NCI-H345 treated with DMSO at 0.1 percent for 48 hours (cell line): ENCODE data around the gene B3GNT7.
"Not testable (repeated sequence)": the region's sequence is repeated elsewhere in the genome, so short reads cannot be mapped to it uniquely, and the experiment has no call there.

Experiments
- DNase-seq: peaks from one replicate; lab custom pipeline; 2025; ENCODE audit not compliant: unreplicated experiment; lab: John Stamatoyannopoulos, UW

Gene B3GNT7, protein sequence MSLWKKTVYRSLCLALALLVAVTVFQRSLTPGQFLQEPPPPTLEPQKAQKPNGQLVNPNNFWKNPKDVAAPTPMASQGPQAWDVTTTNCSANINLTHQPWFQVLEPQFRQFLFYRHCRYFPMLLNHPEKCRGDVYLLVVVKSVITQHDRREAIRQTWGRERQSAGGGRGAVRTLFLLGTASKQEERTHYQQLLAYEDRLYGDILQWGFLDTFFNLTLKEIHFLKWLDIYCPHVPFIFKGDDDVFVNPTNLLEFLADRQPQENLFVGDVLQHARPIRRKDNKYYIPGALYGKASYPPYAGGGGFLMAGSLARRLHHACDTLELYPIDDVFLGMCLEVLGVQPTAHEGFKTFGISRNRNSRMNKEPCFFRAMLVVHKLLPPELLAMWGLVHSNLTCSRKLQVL

DNA sequence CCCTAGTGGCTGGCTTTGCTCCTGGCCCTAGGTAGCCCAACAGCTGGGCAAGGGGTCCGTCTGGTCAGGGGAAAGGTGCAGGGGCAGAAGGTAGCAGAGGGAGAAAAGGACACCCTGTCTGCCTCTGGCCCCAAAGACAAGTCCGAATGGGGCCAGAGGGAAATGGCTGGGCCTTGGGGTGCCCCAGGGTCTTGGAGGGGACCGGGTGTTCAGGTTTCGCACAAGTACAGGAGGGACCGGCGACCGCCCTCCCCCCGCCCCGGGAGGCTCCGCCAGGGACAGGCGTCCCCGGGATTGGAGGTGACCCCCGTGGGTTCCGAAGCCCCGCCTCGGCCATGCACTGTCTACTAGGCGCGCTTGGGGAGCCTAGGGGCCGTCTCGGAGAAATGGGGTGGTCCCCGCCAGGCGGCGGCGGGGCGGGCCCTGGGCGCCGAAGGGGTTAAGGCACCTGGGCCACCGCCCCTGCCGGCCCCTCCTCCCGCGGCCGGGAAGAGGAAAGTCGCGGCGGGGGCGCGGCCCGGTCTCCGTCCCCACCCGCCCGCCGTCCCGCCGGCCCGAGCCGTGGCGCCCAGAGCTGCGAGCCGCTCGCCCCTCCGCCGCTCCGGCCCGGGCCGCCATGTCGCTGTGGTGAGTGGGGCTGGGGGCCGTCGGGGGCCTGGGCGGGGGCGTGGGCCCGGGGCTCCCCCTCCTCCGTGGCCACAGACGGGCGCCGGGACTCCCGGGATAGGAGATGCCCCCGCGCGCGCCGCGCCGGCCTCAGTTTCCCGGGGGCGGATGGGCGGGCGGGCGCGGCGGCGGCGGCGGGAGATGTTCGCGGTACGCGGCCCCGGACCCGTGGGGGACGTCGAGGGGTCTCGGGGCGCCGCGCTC lies at the start of gene B3GNT7:
B3GNT7 (plus strand) TSS at position 523 of the 870 bp plus-strand sequence; CDS start at position 617, 94 bp downstream.
- no peak for DNase-seq

DNA sequence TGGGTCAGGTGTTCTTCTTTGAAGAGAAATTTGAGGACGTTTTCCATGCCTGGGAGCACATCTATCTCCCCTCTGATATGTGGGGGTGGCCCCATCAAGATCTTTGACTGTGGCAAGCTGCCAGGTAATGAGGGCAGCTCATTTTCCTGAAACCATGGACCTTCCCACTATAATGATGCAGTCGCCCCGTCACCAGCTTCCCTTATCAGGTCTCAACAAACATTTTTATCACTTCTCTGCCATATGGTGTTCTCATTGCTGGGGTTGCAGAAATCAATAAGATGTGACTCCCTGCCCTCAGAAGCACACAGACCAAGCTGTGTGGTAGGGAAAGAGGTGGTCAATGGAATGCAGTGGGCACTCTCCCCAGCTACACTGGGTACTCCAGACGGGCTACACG lies 48.4 kb upstream of the B3GNT7 start:
- DNase-seq: no peak

DNA sequence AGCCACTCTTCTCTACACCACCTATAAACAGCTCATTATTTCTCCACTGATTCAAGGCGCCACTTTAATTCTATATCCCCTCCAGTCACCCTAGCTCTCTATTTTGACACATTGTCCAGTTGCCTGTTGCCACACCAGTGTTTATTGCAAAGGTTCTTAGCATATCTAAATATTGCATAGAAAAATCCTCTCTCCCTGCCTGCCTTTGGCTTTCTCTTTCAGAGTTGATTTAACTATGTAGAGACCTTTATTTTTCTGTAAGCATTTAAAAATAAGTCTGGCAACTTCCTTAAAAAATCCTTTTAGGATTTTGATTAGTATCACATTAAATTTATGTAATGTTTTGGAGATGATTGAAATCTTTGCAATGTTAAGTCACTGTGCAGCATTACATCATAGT lies 47.9 kb upstream of the B3GNT7 start:
- DNase-seq: no peak

DNA sequence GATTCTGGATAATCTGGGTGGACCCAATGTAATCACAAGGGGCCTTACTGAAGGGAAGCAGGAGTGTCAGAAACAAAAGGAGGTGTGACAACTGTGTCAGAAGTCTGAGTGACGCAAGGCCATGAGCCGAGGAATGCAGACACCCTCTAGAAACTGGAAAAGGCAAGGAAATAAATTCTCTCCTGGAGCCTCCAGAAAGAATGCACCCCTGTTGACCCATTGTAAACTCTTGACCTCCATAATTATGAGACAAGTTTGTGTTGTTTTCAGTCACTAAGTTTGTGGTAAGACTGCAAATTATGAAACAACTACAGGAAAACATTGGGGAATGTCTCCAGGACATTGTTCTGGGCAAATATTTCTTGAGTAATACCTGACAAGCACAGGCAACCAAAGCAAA lies 47.3 kb upstream of the B3GNT7 start:
- DNase-seq: no peak

DNA sequence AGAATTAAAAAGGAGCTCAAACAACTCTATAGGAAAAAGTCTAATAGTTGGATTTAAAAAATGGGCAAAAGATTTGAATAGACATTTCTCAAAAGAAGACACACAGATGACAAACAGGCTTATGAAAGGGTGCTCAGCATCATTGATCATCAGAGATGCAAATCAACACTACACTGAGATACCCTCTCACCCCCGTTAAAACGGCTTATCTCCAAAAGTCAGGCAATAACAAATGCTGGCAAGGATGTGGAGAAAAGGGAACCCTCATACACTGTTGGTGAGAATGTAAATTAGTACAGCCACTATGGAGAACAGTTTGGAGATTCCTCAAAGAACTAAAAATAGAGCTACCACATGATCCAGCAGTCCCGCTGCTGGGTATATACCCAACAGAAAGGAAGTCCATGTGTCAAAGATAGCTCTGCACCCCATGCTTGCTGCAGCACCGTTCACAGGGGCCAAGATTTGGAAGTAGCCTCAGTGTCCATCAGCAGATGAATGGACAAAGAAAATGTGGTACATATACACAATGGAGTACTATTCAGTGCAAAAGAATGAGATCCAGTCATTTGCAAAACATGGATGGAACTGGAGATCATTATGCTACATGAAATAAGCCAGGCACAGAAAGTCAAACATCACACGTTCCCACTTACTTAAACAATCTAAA lies 46.7 kb upstream of the B3GNT7 start:
- no peak for DNase-seq

DNA sequence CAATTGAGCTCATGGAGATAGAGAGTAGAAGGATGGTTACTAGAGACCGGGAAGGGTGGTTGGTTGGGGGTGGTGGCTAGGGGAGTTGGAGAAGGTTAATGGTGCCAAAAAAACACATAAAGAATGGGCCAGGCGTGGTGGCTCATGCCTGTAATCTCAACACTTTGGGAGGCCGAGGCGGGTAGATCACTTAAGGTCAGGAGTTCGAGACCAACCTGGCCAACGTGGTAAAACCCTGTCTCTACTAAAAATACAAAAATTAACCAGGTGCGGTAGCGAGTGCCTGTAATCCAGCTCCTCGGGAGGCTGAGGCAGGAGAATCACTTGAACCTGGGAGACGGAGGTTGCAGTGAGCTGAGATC lies 46.2 kb upstream of the B3GNT7 start:
- not testable (repeated sequence) for DNase-seq

DNA sequence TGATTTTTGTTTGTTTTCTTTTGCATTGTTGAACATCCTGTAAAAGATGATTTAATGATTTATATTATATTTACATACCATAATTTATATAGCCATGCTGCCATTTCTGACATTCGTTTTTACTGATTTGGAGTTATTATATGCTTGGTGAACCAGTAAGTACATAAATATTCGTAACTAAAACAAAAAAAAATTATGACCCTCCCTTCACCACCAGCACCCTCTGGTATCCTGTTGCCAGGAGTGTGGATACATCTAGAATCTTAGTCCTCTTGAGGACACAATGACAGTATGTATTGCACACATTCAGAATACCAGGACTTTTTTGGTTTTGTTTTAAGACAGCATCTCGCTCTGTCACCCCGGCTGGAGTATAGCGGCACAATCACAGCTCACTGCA lies 43.9 kb upstream of the B3GNT7 start:
- DNase-seq: no peak

DNA sequence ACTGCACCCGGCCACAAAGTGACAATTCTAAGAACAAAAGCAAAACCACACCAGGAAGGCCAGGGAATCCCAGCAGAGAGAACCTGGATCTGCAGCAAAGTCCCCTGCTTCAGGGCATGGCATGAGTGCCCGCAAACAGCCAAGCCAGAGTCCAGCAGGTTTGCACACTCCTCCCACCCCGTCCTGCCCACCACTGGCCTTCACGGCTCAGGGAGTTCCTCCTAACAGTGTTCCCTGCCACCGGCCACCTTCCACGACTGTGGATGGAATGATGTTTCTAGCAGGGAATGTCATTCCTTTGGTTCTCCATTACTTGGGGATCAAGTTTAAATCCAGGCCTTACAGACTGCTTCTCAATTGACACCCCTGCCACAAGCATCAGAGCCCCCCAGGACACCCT lies 42.0 kb upstream of the B3GNT7 start:
- DNase-seq: no peak

DNA sequence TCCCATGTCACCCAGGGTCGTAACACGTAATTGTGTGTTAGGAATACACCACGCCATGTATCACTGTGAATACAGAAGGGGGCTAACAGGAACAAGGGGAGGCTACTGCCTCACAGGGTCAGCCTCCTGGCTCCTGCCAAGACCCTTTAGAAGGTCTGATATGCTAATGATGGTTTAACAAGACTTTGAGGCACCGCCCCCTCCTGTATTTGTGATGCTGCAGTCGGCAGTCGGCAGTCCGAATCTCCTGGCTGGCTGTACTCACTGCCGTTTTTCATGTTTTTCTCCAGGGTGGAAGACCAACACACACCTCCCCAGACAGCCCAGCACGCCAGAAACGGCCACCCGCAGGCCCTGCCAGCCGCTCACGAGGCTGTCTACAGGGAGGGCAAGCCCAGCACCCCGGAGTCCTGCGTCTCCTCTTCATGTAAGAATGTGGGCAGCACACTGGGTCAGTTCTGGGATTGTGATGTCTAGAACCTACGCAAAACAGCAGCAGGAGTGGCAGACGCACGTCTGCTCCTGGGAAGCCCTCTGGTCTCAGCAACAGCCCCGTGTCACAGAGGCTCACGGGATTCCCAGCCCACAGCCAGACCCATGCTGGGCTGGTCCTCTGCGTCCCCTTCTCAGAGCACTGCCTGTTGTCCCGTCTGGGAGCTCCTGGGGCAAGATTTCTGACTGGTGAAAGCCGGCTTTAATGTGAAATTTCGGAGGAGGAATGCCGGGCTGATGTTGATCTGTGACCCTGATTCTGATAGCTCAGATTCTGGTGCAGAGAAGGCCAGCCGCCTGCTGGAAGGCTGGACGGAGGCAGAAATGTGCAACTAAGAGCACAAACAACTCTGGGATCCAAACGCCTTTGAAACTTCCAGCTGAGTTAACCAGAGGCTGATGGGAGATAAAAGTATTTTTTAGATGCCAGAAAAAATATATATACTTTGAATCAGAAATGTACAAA lies 39.7 kb upstream of the B3GNT7 start:
- DNase-seq: no peak

DNA sequence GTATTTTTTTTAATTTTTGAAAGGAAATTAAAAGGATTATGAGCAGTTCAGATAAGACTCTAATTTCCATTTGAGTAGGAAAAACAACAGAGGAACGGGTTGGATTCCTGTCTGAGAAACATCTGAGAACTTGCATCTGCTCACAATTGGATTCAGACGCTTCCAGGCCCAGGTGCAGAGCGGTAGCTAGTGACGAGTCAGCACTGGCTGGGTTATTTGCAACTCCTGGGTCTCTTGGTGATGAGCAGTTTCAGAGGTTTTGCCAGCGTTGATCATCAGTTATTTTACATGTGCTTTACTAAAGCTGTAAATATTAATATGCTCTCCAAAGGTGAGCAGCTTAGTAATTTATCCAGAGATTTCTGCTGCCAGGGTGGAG lies 39.1 kb upstream of the B3GNT7 start:
- DNase-seq: no peak

DNA sequence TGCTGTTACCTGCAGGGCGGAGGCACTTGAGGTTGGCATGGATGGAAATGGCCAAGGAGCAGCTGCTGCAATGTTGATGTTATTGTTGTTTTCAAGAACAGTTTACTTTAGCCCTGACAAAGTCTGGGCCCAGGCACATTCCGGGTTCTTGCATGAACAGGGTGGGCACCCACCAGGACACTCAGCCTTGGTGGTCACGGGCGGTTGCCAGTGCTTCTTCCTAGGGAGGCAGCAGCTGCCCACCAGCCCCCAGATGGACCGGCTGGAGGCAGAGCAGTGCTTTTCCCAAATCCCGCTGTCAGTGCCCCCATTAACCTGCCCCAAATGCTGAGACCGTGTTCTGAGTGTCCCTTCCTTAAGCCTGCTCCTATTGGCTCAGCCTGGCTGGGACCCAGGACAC lies 38.5 kb upstream of the B3GNT7 start:
- no peak for DNase-seq

DNA sequence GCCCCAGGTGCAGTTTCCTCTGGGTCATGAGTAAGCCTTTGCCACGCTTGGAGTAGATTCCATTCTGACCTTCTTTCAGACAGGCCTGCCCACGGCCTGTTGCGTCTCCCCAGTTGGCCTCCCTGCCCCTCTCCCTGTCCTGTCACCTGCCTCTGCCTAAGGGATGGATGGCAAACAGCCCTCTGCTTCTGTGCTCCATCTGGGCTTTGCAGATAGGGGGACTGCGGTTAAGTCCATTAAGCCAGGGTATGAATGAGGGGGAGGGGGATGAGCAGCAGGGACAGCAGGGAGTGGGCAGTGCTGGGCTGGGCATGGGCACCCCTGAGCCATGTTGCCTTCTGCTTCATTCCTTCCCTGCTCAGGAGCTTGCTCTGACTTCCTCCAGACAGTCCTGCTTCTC lies 37.6 kb upstream of the B3GNT7 start:
- DNase-seq: no peak

DNA sequence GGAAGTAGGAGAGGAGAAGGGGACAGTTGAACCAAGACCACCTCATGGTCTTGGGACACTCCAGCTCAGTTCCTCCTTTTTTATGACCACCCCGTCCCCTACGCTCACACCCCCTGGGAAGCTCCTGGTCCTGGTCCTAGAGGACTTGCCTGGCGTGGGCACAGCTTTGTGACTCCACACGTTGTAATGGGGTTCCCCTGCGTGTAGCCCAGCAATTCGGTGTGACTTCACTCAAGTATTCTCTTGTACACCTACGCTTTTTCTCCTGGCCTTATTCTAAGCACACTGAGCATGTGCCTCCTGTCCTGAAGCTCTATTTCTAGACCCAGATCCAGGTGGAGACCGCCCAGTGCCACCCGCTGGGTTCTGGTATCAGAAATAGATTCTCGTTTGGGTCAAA lies 36.1 kb upstream of the B3GNT7 start:
- DNase-seq: no peak

DNA sequence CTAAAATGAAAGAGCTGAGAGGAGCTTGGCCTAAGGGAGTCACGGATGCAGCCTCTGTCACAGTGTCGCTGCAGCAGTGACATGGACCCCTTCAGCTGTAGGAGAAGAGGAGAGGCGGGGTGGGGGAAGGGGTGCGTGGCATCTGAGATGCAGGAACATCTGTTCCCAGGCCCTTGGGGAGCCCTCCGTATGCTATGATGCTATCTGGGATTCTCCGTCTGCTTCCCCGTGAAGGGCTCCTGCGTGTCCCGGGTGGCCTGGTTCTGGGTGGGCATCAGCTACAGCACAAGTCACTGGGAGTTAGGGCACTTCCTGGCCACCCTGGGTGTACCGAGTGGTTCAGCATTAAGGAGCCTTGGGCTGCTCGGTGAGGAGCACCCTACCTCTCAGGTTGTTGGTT lies 35.6 kb upstream of the B3GNT7 start:
- no peak for DNase-seq

DNA sequence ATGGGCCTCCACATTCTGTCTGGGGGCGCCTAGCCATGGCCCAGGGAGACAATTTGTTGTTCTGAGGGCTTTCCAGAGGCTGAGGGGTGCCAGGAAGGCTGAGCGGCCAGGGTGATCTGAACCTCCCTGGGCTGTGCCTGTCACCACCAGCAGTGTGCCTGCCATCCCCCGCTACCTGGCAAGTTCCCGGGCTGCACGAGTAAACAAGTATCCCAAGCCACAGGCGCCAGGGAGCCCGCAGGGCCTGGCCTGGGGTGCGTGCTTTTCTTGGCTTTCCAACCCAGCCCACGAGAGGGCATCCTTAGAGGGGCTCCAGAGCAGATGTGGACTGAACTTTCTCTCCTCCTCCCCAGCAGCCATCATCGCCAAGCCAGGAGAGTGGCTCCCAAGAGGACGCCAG lies 35.1 kb upstream of the B3GNT7 start:
- DNase-seq: no peak

DNA sequence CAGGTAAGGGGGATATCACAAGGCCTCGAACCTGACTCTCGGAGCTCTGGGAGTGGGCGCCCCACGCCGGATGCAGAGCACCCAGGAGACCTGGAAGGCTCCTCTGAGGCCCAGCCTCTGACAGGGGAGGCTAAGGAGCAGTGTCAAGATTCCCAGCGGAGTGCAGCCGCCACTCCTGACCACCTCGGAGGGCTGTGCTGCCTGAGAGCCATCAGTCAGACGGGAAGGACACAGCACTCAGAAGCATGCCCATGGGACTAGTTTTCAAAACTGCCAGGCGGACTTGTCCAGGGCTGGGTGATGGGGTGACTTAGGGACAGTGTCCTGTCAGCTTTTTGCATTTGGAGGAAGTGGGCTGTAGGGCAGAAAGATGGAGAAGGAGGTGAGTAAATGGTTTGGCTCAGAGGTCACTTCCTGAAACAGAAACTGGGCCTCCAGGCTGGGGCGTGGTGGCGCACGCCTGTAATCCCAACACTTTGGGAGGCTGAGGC lies 34.6 kb upstream of the B3GNT7 start:
- no peak for DNase-seq

DNA sequence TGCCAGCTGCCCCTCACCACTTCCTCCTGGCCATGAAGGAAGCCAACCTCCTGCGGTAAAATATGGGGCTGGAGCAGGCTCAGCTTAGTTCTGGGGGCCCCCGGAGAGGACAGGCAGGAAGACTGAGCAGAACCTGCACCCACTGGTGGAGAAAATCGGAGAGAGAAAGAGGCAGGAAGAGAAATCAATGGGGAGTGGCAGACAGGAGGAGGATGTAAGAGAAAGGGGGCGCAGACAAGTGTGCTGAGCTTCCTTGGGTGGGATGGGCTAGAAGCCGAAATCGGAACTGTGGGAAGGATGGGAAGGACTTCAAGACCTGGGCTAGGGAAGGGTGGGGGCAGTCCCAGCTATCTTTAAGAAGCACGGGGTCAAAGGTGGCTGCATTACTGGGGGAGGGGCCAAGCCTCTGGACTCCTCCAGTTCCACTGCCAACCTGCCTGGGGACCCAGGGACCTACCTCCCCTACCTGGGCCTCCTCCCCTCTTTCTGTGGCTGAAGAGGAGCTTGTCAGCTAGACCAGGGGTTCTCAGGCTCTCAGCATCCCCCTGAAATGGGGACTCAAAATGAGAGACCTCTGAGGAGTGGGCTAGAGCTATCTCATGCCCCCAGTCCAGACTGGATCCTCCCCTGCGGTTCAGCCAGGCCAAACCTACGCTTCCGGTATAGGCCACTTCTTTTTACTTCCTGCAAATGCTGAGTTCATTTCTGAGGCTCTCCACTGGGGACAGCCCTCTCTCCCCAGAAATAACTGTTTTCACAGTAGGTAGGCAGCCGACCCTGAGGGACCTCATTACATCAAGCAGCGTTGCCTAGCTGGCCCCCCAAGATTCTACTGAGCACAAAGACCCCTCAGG lies 33.6 kb upstream of the B3GNT7 start:
- no peak for DNase-seq

DNA sequence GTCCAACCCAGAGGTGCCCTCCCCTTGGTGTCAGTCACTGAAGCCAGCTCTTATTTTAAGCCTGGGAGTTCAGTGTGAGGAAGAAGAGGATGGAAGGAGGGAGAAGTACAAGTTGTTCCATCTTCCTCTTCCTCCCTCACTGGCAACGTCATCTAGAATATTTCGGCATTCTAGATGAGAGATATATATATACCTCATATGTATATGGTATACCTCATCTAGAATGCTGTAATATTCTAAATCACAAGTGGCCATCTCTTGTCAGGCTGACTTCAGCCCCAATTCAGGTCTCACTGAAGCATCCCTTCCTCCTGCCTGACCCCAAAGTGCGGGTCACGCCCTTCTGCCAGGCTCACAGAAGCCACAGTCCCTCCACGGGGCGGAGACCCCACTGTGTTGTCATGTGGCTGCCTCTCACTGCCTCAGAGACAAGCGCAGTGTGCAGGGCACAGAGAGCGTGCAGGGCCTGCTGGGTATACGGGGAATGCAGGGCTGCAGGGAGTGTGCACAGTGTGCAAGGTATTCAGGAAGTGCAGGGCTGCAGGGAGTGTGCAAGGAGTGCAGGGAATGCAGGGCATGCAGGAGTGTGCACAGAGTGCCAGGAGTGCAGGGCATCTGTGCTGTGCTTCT lies 32.8 kb upstream of the B3GNT7 start:
- no peak for DNase-seq

DNA sequence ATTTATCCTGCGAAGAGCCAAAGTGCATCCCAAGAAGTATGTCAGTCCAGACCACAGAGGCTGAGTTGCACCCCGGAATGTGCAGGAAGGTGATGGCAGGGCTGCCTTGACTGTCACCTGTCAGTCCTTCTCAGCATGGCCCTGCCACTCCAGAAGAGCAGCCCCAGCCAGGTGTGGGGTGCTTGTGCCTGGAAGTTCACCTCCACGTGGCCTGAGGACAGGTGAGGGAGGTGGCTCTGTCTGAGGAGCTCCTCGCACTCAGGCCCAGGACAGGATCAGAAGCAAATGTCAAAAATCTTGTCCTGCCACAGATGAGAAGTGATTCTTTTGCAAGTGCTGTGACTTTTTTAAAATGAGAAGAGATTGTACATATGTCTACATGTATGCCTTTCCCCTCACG lies 31.4 kb upstream of the B3GNT7 start:
- DNase-seq: no peak
